Heart left ventricle (tissue), 16 donors: ENCODE results near the gene TNNT1. TPM values are rescaled to one million over a fixed set of nuclear protein-coding genes. Genes with fewer than 3 reads are reported as not detected.

Source experiments
- ATAC-seq, 4 donors: fragments of 200-7000 bp; cut with Tn5 transposase; one replicate each; pipeline ENCODE4 v1.9.1; 2020 to 2022; ENCODE audit warnings: moderate library complexity in 4 of 4, mild to moderate bottlenecking in 3 of 4, moderate number of reproducible peaks in 1 of 4
- DNase-seq, 5 donors: peaks; one replicate each; pipeline ENCODE4 v3.0.0-alpha.2; 2020
- H3K27ac ChIP-seq, 12 donors: fragments of 200-600 bp; sonication (generic) in 4 of 12; one replicate each; pipeline versions ENCODE4 v1.5.0 to v1.8.0; 2016 to 2022; ENCODE audit warnings: mild to moderate bottlenecking in 2 of 12
- H3K27me3 ChIP-seq, 9 donors: fragments of 200-600 bp; sonication (generic) in 2 of 9; one replicate each; pipeline versions ENCODE4 v1.5.1 to v1.8.0; 2016 to 2022; ENCODE audit warnings: mild to moderate bottlenecking in 3 of 9
- H3K36me3 ChIP-seq, 9 donors: fragments of 200-600 bp; sonication (generic) in 2 of 9; one replicate each; pipeline versions ENCODE4 v1.5.0 to v1.8.0; 2018 to 2022; ENCODE audit warnings: mild to moderate bottlenecking in 2 of 9
- H3K4me1 ChIP-seq, 12 donors: fragments of 200-600 bp; sonication (generic) in 4 of 12; one replicate each; pipeline versions ENCODE4 v1.5.0 to v1.8.0; 2016 to 2022; ENCODE audit warnings: mild to moderate bottlenecking in 3 of 12
- H3K4me3 ChIP-seq, 12 donors: fragments of 200-600 bp; sonication (generic) in 4 of 12; one replicate each; pipeline versions ENCODE4 v1.5.0 to v1.8.0; 2017 to 2022; ENCODE audit warnings: mild to moderate bottlenecking in 9 of 12, moderate library complexity in 4 of 12
- H3K9me3 ChIP-seq, 12 donors: fragments of 200-600 bp; sonication (generic) in 4 of 12; one replicate each; pipeline versions ENCODE4 v1.5.0 to v1.8.0; 2016 to 2022; ENCODE audit warnings: mild to moderate bottlenecking in 1 of 12
- CTCF ChIP-seq, 12 donors: fragments of 200-600 bp; sonication (generic) in 4 of 12; IDR thresholded peaks; one replicate each; pipeline versions ENCODE4 v1.5.0 to v1.8.0; 2018 to 2022; ENCODE audit warnings: antibody characterized with exemption in 12 of 12, mild to moderate bottlenecking in 5 of 12
- POLR2A ChIP-seq, 2 donors: fragments of 450-650 bp; IDR thresholded peaks; one replicate each; pipeline ENCODE4 v1.6.1; 2017; ENCODE audit warnings: antibody characterized with exemption in 2 of 2, mild to moderate bottlenecking in 2 of 2, moderate library complexity in 2 of 2
- WGBS, 4 donors: extraction: QIAGEN DNeasy Blood & Tissue Kit in 2 of 4; methylation state at CpG; one replicate each; pipeline versions ENCODE4 v1.1.5 to v1.1.7; 2013 to 2018; 5-methylcytosine and 5-hydroxymethylcytosine counted together
- intact Hi-C, 10 donors: fragments of 100-400 bp; cut with DNase I; formaldehyde crosslinking; loops; one replicate each; pipeline versions ENCODE4 v1.11.1 to v1.14.2; 2022
- microRNA-seq, 4 donors: library from miRNA; unstranded; fragments of <30 nt; microRNA quantifications; one replicate each; pipeline versions ENCODE4 to v1.2.0, GENCODE V29; 2017 to 2020
- polyA plus RNA-seq, 2 donors: library from polyadenylated mRNA; stranded (reverse); fragments of 200-250 nt; gene quantifications; one replicate each; pipeline ENCODE4 v1.2.3, GENCODE V29; 2013
- total RNA-seq, 9 donors: library from RNA; depleted of rRNA in 2 of 9; stranded (reverse); fragments of >200 nt in 2 of 9; fragmentation: NEBNext Ultra II Directional in 3 of 9; extraction: Animal tissue kit (Norgen Biotek cat#: 25700) in 3 of 9; gene quantifications; one replicate each; pipeline versions ENCODE4 v1.1.0 to v1.2.4, GENCODE V29; 2016 to 2023
- donor health status: ischemic (EF 13 %, LVEDD 7.1; RV severe dilation, severe dysfunction).
- donor health status: healthy with polysubstance abuse.
- donor health status: DM: no; HTN: yes; CAD: no.
- donor health status: DM: no; HTN: no; CAD: no.
- donor health status: ischemic (EF 25% LVEDD 6.9; RV normal size, moderate dysfunction).
- donor health status: ischemic (EF 25% LVEDD 5.7; RV mildly dilated, moderate dysfunction).
- donor health status: healthy.
- donor health status: DM: yes; HTN: yes; CAD: no.
- donor health status: ischemic (EF 35%, LVEDD 5.7; RV mildly dilated, moderate dysfunction).
- donor health status: nonischemic (EF 11% LVEDD 7.7; RV severe dilation, severe dysfunction).
- donor health status: DM: yes; HTN: yes; CAD: no.
- donor health status: PGD.
- donor health status: ischemic (EF 29% LVEDD 5.4; RV normal size, mild dysfunction).
- donor health status: nonischemic (EF 23%, LVEDD 6.1; RV moderate dilation, normal function).

Gene TNNT1
- total and polyA plus RNA-seq, 11 donors, result 18.7 to 264 (median 58.6) TPM

DNA sequence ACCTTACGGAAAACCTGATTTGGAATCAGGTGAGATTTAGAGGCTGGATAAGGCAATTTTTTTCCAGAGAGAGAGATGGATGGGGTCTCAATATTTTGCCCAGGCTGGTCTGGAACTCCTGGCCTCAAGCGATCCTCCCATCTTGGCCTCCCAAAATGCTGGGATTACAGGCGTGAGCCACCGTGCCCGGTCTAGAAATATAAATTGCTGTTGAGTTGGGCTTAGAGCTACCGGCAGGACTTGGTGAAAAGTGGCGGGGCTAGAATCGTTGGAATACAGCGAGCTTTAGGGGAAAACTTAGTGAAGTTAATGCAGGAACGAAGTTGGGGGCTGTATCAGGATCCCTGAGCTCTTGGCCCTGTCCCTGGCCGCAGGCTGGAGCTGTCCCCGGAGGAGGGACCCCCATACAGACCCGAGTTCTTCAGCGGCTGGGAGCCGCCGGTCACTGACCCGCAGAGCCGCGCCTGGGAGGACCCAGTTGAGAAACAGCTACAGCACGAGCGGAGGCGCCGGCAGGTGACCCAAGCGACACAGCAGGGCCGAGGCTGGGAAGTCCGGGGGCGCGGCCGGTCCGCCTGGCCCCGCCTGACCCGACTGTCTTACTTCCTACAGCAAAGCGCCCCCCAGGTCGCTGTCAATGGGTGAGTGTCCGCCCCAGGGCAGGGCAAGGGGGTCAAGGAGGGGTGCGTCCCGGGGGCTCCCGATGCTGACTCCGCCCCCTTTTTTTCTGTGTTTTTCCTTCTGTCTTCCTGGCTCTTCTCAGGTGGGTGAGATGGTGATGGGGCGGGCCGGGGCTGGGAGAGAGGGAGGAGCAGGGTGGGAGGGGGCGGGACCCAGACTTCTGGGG lies 65.8 kb downstream of the TNNT1 start:
- Histone ChIP-seq H3K4me3 (no peak overlapping the region), H3K4me1 (peaks cover 0 to 54% (median 40%) of the 10 kb centered on the region in 12 donors)

More for the DNA sequence above, 65.8 kb downstream of the TNNT1 start:
- WGBS, 4 donors, result 34 to 61% (median 43%) methylated on average over 30 to 42 of the region's 42 CpGs
- intact Hi-C loops, result no loop called here
- Histone ChIP-seq H3K27ac (no peak overlapping the region), H3K9me3 (no peaks in the 10 kb centered on the region), H3K36me3 (no peaks in the 10 kb centered on the region), H3K27me3 (peaks cover 29 to 84% (median 53%) of the 10 kb centered on the region in 9 donors)
- DNase-seq (peak in 2 of 5 donors; percentile 20 to 52), ATAC-seq (no peak)
- TF ChIP-seq CTCF (IDR thresholded peaks at IDR 0.05) (no peak), POLR2A (IDR thresholded peaks at IDR 0.05) (no peak)

Small RNA genes lying within 50 kb of the gene (microRNA-seq; reads per million reads assigned to microRNA genes)
- 0 to 0.06 (median 0) reads per million in 4 donors for gene MIR7975

Other genes with a start within 250 kb of the TNNT1 start
- gene NCR1, start 243.1 kb downstream of the TNNT1 start, total RNA-seq, result 1 to 10 TPM in 1 of 9 donors, under 1 TPM in 1, not detected in 7; 0.33 to 1.2 TPM
- gene NCR1, start 243.1 kb downstream of the TNNT1 start, polyA plus RNA-seq, result not detected
- gene NLRP7, start 201.7 kb downstream of the TNNT1 start, total RNA-seq, result not detected
- gene NLRP7, start 201.7 kb downstream of the TNNT1 start, polyA plus RNA-seq, result not detected
- 1 to 10 TPM in 1 of 9 donors, under 1 TPM in 4, not detected in 4; 0.12 to 5.5 (median 0.79) TPM for gene NLRP2, start 182.8 kb downstream of the TNNT1 start, total RNA-seq
- under 1 TPM in 1 of 2 donors, not detected in 1; 0.07 TPM for gene NLRP2, start 182.8 kb downstream of the TNNT1 start, polyA plus RNA-seq
- gene GP6, start 110.9 kb downstream of the TNNT1 start, total RNA-seq, result 1 to 10 TPM in 1 of 9 donors, under 1 TPM in 7, not detected in 1; 0.24 to 1.7 (median 0.51) TPM
- gene GP6, start 110.9 kb downstream of the TNNT1 start, polyA plus RNA-seq, result under 1 TPM; 0.65 to 0.88 TPM
- gene RDH13, start 86.1 kb downstream of the TNNT1 start, total RNA-seq, result 10 to 100 TPM; 29.3 to 60.7 (median 43.0) TPM
- 10 to 100 TPM; 34.6 to 37.9 TPM for gene RDH13, start 86.1 kb downstream of the TNNT1 start, polyA plus RNA-seq
- 10 to 100 TPM in 1 of 9 donors, 1 to 10 TPM in 5, under 1 TPM in 3; 0.44 to 25.5 (median 1.5) TPM for gene EPS8L1, start 73.3 kb downstream of the TNNT1 start, total RNA-seq
- gene EPS8L1, start 73.3 kb downstream of the TNNT1 start, polyA plus RNA-seq, result 1 to 10 TPM; 3.0 to 3.3 TPM
- gene PPP1R12C, start 31.6 kb downstream of the TNNT1 start, total RNA-seq, result 100 to 1,000 TPM; 116 to 324 (median 209) TPM
- gene PPP1R12C, start 31.6 kb downstream of the TNNT1 start, polyA plus RNA-seq, result 100 to 1,000 TPM; 230 to 264 TPM
- over 10,000 TPM in 3 of 9 donors, 1,000 to 10,000 TPM in 6; 1,912 to 14,347 (median 9,662) TPM for gene TNNI3, start 8.5 kb upstream of the TNNT1 start, total RNA-seq
- gene TNNI3, start 8.5 kb upstream of the TNNT1 start, polyA plus RNA-seq, result over 10,000 TPM in 1 of 2 donors, 1,000 to 10,000 TPM in 1; 3,704 to 34,502 TPM
- gene DNAAF3, start 17.4 kb upstream of the TNNT1 start, total RNA-seq, result 1 to 10 TPM in 7 of 9 donors, under 1 TPM in 2; 0.56 to 5.7 (median 2.1) TPM
- 1 to 10 TPM; 1.8 to 4.4 TPM for gene DNAAF3, start 17.4 kb upstream of the TNNT1 start, polyA plus RNA-seq
- gene SYT5, start 31.1 kb upstream of the TNNT1 start, total RNA-seq, result under 1 TPM in 1 of 9 donors, not detected in 8; 0.15 TPM
- gene SYT5, start 31.1 kb upstream of the TNNT1 start, polyA plus RNA-seq, result not detected
- 1 to 10 TPM in 8 of 9 donors, under 1 TPM in 1; 0.75 to 5.7 (median 2.3) TPM for gene PTPRH, start 60.3 kb upstream of the TNNT1 start, total RNA-seq
- gene PTPRH, start 60.3 kb upstream of the TNNT1 start, polyA plus RNA-seq, result 10 to 100 TPM in 1 of 2 donors, 1 to 10 TPM in 1; 1.8 to 11.4 TPM
- gene TMEM86B, start 79.6 kb upstream of the TNNT1 start, total RNA-seq, result 1 to 10 TPM in 8 of 9 donors, under 1 TPM in 1; 0.64 to 2.5 (median 1.9) TPM
- gene TMEM86B, start 79.6 kb upstream of the TNNT1 start, polyA plus RNA-seq, result 1 to 10 TPM; 2.7 to 3.1 TPM
- 10 to 100 TPM; 28.6 to 59.9 (median 41.1) TPM for gene PPP6R1, start 109.8 kb upstream of the TNNT1 start, total RNA-seq
- gene PPP6R1, start 109.8 kb upstream of the TNNT1 start, polyA plus RNA-seq, result 10 to 100 TPM; 34.7 to 60.4 TPM
- gene HSPBP1, start 130.9 kb upstream of the TNNT1 start, total RNA-seq, result 10 to 100 TPM; 25.7 to 42.0 (median 30.6) TPM
- gene HSPBP1, start 130.9 kb upstream of the TNNT1 start, polyA plus RNA-seq, result 10 to 100 TPM; 56.4 to 76.0 TPM
- gene BRSK1, start 134.8 kb upstream of the TNNT1 start, total RNA-seq, result 1 to 10 TPM; 2.0 to 7.4 (median 3.6) TPM
- gene BRSK1, start 134.8 kb upstream of the TNNT1 start, polyA plus RNA-seq, result 1 to 10 TPM; 1.6 to 1.8 TPM
- gene TMEM150B, start 176.1 kb upstream of the TNNT1 start, total RNA-seq, result 10 to 100 TPM in 1 of 9 donors, 1 to 10 TPM in 4, under 1 TPM in 3, not detected in 1; 0.43 to 14.1 (median 1.2) TPM
- gene TMEM150B, start 176.1 kb upstream of the TNNT1 start, polyA plus RNA-seq, result under 1 TPM; 0.72 to 0.79 TPM
- gene KMT5C, start 190.7 kb upstream of the TNNT1 start, total RNA-seq, result 10 to 100 TPM in 1 of 9 donors, 1 to 10 TPM in 8; 3.6 to 10.8 (median 7.2) TPM
- 1 to 10 TPM; 3.3 to 6.2 TPM for gene KMT5C, start 190.7 kb upstream of the TNNT1 start, polyA plus RNA-seq
- under 1 TPM in 1 of 9 donors, not detected in 8; 0.16 TPM for gene COX6B2, start 205.5 kb upstream of the TNNT1 start, total RNA-seq
- gene COX6B2, start 205.5 kb upstream of the TNNT1 start, polyA plus RNA-seq, result not detected
- not detected for gene GARIN5B, start 214.1 kb upstream of the TNNT1 start, total RNA-seq
- gene GARIN5B, start 214.1 kb upstream of the TNNT1 start, polyA plus RNA-seq, result not detected
- under 1 TPM in 2 of 9 donors, not detected in 7; 0.11 to 0.43 TPM for gene IL11, start 221.3 kb upstream of the TNNT1 start, total RNA-seq
- under 1 TPM in 1 of 2 donors, not detected in 1; 0.25 TPM for gene IL11, start 221.3 kb upstream of the TNNT1 start, polyA plus RNA-seq
- not detected for gene TMEM190, start 227.6 kb upstream of the TNNT1 start, total RNA-seq
- not detected for gene TMEM190, start 227.6 kb upstream of the TNNT1 start, polyA plus RNA-seq
- gene TMEM238, start 235.1 kb upstream of the TNNT1 start, total RNA-seq, result 1 to 10 TPM in 2 of 9 donors, under 1 TPM in 5, not detected in 2; 0.35 to 2.2 (median 0.56) TPM
- not detected for gene TMEM238, start 235.1 kb upstream of the TNNT1 start, polyA plus RNA-seq
- gene RPL28, start 236.7 kb upstream of the TNNT1 start, total RNA-seq, result 1,000 to 10,000 TPM in 1 of 9 donors, 100 to 1,000 TPM in 8; 196 to 1,019 (median 565) TPM
- 1,000 to 10,000 TPM in 1 of 2 donors, 100 to 1,000 TPM in 1; 768 to 1,391 TPM for gene RPL28, start 236.7 kb upstream of the TNNT1 start, polyA plus RNA-seq